GM18519 (cell line): Measurements from ENCODE around the gene CD86.

Source experiments
- ATAC-seq: cut with Tn5 transposase; IDR thresholded peaks from one replicate; pipeline ENCODE4 v1.9.1; 2021; ENCODE audit warnings: mild to moderate bottlenecking, moderate library complexity; ENCODE audit not compliant: unreplicated experiment, low FRiP score

CD86 gene

DNA sequence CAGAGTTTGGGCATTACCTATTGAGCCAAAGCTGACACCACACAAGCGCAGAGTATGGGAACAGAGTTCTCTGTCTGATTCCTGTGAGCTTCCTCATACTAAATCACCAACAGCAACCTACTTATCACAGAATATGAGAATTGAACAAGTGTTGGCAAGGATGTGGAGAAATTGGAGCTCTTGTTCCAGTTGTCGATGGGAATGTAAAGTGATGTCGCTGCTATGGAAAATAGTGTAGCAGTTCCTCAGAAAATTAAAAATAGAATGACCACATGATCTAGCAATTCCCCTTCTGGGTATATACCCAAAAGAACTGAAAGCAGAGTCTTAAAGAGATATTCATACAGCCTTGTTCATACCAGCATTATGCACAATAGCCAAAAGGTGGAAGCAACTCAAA is 33.4 kb downstream of the CD86 start:
- ATAC-seq: no peak

DNA sequence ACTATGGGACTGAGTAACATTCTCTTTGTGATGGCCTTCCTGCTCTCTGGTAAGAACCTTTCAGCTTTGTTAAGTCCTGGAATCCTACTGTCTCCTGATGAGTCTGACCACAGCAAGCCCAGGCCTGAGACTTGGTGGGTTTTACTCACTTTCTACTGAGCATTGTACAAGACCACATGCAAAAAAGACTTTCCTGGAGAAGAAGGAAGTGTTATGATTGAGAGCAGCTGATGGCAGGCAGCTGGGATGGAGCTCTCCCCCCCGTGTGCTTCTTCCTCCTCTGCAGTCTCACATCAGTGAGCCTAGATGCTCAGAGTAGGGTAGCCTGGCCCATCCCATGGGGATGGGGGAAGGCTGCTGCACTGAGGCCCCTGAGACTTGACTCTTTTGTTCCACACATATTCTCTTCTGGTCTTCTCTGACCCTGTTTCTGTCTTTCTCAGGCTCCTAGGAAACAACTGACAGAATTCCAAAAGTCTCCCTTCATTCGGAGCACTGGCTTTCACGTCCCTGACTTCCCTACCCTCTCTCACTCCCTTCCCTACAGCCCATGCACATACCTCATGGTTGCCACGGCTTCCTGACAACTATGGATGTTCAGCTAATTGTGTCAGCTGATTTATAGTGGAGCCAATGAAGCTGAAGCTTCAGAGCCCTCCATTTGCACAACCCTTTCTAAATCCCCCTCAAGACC is 36.6 kb downstream of the CD86 start:
- no peak for ATAC-seq

DNA sequence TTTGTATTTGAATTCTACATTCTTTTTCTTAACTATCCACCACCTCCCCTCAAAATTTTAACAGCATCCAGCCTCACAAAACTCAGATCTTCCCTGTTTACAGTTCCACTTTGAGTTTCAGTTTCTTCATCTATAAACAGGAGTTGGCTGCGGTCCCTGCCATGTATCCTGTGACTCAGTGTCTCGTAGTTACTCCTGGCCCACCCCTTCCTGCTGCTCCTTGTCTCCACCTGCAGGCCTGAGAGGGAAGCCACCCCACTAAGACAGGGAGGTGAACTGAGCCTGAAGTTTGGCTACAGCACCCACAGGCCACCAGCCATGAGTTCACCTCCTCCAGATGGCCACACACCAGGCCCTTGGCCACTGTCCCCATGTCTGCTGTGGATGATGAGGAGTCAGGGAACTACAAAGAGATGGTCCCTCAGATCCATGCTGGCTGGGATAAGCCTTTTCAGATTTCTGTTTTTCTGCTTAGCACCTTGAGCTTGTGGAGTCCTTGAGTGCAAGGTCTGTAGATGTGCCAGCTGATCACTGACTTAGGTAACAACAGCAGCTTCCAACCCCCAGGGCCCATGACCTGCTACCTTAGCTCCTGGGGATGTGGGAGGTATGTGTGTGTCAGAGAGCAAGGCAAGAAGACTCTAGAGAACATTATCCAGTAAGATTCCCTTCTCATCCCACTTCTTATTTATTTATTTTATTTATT is 37.5 kb downstream of the CD86 start:
- no peak for ATAC-seq

DNA sequence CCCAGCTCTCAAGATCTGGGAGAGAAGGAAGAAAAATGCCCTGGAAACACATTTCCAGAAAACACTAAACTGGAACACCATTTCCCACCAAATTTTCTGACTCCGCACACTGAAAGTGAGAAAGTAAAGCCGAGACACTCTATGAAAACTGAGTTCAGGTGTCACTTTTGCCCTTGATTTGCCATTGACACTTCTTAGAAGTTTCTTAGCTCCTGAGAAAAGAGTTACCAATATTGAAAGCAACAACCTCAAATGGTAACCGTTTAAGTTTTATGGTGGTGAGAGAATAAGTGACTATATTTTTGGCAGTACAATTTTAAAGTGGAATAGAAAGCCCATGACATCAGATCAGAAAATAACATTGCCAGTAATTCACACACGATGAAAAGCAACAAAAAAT is 39.0 kb downstream of the CD86 start:
- peak; percentile 63 for ATAC-seq

DNA sequence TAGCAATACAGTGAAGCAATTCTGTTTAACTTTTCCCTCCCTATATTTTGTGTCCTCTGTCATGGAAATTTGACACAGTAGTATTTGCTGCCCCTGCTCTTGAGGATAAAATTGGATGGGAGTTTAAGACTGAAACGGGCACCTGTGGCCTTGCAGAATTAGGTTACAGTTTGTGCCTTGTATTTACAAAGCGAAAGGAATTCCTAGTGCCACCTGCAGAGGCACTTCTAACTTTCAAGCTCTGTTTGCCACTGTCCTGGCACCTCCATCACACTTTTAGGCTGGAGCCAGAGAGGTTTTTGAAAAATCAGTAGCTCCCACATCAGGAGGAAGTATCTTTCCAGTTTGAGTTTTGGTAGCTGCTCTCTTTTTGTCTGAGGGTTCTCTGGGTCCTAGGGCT is 39.5 kb downstream of the CD86 start:
- ATAC-seq: no peak

DNA sequence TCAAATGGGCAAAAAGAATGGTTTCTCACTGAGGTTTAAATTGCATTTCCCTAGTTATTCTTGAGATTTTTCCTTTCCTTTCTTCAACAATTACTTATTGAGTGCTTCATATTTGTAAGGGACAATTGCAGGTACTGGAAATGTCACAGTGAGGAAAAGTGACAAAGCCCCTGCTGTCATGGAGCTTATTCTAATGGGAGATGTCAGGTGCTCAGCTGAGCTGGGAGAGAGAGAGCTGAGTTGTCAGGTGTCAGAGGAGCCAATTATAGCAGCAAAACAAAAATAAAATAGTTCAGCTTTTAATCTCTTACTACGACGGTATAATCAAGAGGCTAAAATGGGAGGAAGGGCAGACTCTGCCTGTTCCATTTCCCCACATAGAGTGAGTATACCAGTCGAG is 42.0 kb downstream of the CD86 start:
- no peak for ATAC-seq

DNA sequence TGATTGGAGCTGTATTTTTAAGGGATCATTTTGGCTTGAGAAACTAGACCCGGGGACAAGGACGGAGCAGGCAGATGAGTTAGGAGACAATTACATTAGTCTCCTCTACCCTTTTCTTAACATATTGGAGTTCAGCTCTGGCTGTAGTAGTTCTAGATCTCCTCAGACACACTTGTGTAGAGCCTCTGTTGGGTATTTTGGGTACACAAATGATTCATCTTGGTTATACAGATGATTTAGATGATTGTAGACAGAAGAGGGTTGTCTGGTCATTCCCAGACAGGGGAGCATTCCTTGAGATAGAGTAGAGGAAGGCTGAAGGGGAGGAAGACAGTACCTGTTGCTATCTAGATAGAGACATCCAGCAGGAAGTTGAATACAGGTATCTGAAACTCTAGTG is 43.4 kb downstream of the CD86 start:
- no peak for ATAC-seq

DNA sequence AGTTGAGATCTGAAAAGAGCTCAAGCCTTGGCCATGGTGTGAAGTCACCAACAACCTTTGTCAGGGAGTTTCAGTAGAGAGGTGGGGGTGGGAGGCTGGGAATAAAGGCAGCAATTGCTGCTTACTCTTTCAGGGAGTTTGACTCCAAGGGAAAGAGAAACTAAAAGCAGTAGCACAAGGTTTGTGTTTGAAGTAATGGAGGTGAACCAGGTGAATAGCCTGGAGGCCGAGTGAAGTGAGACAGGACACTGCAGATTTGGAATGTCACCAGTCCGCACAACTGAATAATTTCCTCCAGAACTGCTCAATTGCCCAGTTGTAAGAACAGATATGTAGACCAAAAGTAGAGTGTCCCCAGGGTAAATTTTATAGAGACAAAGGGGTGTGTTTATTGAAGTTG is 44.1 kb downstream of the CD86 start:
- no peak for ATAC-seq

DNA sequence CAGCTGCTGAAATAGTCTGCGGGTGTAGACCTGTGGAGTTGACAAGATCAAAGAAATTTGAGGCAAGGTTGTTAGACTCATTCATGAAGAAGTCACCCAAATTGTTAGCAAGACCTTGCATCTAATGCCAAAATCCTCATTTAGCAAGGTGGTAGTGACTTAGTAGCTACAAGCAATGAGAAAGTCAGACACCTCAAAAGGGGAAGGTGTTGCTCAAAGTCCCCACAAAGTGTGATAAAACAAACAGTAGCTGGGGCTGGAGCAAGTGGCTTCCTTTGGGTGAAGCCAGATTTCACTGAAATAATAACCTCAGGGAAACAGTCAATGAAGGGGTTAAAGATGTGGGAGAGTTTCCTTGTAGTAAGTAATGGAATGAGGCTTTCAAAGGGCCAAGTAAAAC is 44.9 kb downstream of the CD86 start:
- no peak for ATAC-seq

DNA sequence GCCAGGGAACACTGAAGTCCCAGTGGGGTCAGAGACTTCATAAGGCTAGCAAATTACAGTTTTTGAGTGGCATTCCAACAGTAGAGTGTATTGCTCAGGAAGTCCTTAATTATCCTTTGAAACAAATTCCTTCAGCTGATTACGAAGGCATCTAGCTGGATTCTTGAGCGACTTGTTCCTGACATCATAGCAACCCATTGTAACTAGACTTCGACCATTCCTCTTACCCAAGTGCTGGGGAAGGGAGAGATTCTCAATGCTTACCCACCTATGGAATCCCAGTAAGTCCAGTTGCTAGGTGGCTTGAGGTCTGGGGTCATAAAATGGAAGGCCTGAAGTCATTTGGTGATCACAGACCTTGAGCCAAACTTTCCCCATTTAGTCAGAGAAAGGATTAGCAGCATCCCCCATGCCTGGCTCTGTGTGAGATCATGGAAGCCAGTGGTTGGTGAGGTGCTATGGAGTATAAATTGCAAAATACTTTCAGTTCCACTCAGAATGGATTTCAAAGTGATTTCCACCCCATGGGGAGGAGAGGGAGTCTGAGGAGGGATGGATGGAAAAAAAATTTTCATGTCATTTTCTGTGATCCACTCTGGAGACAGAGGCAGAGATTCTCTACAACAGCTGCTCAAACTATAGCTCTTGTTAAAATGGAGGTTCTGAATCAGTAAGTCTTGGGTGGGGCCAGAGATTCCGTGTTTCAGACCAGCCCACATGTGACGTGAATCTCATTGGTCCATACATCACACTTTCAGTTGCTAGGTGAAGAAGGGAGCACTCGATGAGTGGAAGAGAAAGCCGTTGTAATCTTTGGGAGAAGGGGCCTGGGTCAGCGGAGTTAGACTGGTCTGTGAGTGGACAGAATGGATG is 45.7 kb downstream of the CD86 start:
- peak; percentile 31 for ATAC-seq

DNA sequence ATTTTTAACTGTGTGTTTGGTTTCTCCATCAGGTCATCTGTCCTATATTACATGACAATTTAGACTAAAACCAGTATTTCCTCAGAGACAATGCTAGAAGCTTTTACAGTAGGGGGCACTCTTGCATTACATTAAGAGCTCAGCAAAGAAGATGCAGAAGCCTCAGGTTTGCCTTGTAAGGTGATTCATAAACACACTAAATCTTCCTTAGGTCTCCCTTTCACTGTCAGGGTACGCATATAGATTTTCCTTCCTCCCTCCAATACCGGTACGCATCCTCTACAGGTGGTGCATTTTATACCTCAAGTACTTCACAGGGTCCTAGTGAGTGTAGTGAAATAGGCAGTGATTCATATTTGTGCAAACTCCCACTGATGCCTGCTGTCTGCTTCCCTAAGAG is 46.5 kb downstream of the CD86 start:
- ATAC-seq: peak; percentile 42

DNA sequence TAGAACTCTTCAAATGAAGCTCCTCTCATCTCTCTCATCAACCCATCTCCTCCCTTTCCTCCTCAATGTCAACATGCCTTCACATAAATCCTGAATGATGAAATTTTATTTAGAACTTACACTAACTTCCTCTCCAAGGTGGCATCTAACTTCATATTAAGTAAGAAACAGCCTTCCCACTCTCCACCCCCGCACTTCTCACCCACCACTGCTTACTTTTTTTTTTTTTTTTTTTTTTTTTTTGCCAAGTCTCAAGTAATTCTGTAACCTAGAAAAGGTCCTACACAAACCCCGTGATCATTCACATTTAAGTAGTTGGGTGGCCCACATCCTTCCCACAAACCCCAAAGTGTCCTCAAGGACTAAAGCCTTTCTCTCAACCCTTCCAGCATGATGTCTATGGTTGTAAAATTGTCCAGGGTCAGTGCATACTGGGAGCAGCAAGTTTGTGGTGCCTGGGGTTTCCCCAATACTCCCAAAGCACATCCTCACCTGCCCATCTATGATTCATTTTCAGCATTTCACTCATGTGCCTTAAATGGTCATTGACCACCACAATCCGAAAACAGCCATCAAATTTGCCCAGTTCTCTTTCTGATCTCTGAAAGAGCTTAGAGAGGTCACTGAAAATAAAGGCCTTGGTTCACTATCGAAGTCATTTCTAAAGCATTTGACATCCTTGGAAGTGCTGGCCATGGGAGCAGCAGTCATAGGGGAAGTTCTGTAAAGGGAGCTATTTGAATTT is 47.2 kb downstream of the CD86 start:
- no peak for ATAC-seq

DNA sequence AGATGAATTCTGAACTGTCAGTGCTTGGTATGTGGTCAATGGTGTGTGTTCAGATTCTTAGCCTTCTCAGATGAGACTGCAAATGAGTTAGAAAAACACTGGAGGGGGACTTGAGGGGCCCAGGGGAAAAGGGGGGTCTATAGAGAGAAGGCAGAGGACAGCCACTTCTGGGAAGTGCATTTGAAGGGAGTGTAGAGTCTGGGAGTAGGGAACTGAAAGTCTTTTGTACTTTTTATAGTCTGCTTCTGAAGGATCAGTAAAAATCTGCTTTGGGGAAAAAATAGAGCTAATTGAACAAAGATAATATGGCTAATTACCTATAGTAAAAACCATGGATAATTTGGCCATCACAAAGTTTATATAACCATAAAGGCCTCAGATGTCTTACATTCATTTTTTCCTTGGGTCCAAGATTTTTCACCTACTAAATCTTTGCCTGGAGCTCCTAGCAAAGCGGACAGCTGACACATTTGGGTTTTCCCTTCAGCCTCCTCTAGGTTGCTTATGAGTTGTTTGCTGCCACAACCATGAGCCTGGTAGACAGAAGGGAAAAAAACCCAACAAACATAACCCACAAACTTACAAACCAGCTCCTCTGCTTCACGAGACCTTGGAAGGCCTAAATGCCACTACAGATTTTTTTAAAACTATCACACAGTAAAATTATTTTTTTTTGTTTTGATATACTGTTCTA is 48.8 kb downstream of the CD86 start:
- ATAC-seq: no peak

DNA sequence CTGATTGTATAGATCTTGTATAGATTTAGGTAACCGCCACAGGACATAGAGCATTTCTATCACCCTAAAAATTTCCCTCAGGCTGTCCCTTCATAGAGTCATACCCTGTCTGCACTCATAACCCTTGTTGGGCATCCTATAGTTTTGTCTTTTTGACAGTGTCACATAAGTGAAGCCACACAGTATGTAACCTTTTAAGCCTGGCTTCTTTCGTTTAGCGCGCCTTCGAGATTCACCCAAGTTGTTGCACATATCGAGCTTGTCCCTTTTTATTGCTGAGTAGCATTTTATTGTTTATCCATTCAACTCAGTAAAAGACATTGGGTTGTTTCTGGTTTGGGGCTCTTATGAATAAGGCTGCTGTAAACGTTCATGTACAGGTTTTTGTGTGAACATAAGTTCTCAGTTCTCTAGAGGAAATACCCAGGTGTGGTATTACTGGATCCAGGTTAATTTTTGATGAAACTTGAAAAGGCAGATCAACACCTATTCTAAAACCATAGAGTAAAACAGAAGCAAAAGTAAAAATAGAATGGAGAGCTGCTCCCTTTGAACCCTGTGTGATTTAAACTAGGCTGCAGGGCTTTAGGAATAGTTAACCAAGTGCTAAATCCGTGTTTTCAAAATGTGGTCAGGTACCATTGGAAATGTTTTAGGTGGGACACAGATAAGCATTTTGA is 49.5 kb downstream of the CD86 start:
- no peak for ATAC-seq

DNA sequence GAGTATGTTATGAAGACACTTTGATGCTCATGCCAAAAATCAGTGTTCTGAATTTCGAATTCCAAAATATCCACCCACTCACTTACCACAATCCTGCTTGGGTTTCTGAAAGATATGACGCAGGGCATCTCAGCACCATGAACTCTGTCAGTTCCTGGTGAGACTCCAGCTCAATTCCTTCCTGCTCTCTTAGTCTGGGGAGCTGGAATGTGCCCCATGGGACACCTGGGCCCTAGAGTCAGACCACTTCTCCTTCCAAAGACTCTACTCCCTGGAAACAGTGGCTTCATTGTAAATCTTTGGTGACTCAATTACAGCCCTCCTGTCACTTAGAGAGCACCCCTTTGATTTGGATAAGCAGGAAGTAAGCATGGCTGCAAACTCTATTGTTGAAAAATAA is 50.5 kb downstream of the CD86 start:
- ATAC-seq: no peak

DNA sequence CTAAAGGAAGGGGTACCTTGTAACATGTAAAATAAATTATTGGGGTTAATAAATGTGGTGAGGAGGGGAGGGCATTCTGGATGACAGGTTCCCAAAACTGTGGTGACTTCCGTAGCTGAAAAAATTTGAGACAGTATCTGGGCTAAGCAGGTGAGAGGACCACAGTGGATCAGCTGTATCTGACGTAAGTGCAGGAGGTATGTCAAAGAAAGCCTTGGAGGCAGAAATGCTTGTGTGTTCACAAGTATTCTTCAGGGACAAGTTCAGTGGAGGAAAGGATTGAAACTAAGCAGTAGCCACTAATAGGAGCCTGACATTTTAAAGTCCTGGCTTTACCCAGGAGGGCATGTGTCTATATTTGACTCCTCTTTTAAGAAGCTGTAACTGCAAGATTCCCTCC is 52.0 kb downstream of the CD86 start:
- no peak for ATAC-seq

DNA sequence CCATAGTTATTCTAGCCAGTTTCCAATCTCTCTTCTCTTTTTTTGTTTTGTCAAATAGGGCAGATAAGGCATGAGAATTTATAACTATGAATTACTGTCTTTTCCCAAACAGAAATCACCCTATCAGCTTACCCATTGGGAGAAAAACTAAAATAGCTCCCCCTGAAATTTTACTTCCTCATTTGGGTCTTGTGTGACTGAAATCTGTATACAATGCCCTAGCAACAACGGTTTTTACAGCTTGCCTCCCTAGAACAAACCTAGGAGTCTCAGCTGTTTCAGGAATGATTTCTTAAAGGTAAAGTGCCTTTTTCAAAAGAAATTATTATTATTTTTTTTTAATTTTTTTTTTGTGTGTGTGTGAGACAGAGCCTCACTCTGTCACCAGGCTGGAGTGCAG is 56.8 kb downstream of the CD86 start:
- no peak for ATAC-seq

DNA sequence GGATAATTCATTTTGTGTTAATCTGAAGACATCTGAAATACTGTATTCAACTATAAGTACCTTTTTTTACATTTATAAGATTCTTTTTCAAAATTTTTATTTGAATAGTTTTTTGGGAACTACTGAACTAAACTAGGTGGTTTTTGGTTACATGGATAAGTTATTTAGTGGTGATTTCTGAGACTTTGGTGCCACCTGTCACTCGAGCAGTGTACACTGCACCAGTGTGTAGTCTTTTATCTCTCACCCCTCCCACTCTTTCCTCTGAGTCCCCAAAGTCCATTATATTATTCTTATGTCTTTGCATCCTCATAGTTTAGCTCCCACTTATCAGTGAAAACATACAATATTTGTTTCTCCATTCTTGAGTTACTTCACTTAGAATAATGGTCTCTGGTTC is 57.6 kb downstream of the CD86 start:
- ATAC-seq: no peak

DNA sequence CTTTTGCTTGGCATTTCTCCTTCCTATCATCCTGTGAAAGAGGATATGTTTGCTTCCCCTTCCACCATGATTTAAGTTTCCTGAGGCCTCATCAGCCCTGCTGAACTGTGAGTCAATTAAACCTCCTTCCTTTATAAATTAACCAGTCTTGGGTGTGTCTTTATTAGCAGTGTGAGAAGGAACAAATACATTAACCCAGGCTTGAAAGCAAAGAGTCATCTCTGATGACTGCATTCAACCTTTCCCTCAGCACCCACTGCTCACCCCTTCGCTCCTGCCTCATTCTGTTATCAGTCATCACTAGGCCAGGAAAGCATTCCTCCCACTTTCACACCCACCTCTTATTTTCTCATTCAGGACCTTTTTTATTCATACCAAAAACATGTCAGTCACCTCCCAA is 68.7 kb downstream of the CD86 start:
- no peak for ATAC-seq
